Gastrocnemius medialis (tissue), 4 donors: ENCODE results near the gene ATPAF1. TPM values are rescaled to one million over a fixed set of nuclear protein-coding genes. Genes with fewer than 3 reads are reported as not detected.
A peak's percentile ranks its signal among the peaks of the same experiment; 100 is the strongest.

Experiments
- ATAC-seq, 2 donors: fragments of 150-250 bp; one replicate each; pipeline ENCODE4 v1.9.1; 2016
- DNase-seq, 2 donors: peaks; one replicate each; pipeline ENCODE4 v3.0.0-alpha.2; 2019
- H3K27ac ChIP-seq, 4 donors: fragments of 200-600 bp; sonication (generic); 1 replicate in 1 of 4; 2 replicates in 3 of 4; pipeline ENCODE4 v1.5.1; 2016 to 2018; ENCODE audit warnings: mild to moderate bottlenecking in 2 of 4, moderate library complexity in 1 of 4
- H3K27me3 ChIP-seq, 3 donors: fragments of 200-600 bp; sonication (generic) in 2 of 3; 1 replicate in 1 of 3; 2 replicates in 2 of 3; pipeline versions ENCODE4 v1.5.1 to v1.6.0; 2016 to 2019; ENCODE audit warnings: mild to moderate bottlenecking in 1 of 3, moderate library complexity in 1 of 3
- H3K36me3 ChIP-seq, 2 donors: fragments of 200-600 bp; sonication (generic) in 1 of 2; one replicate each; pipeline ENCODE4 v1.5.1; 2017 to 2018
- H3K4me1 ChIP-seq, 2 donors: fragments of 200-600 bp; sonication (generic) in 1 of 2; one replicate each; pipeline ENCODE4 v1.5.1; 2016 to 2017; ENCODE audit warnings: mild to moderate bottlenecking in 2 of 2
- H3K4me3 ChIP-seq, 4 donors: fragments of 200-600 bp; sonication (generic) in 3 of 4; 1 replicate in 1 of 4; 2 replicates in 3 of 4; pipeline ENCODE4 v1.5.1; 2016 to 2019; ENCODE audit warnings: mild to moderate bottlenecking in 2 of 4
- H3K9me3 ChIP-seq, 3 donors: fragments of 200-600 bp; sonication (generic) in 2 of 3; 1 replicate in 1 of 3; 2 replicates in 2 of 3; pipeline ENCODE4 v1.5.1; 2016 to 2019
- POLR2A ChIP-seq, 2 donors: fragments of 450-650 bp; IDR thresholded peaks; one replicate each; pipeline ENCODE4 v1.6.1; 2017; ENCODE audit warnings: antibody characterized with exemption in 2 of 2, mild to moderate bottlenecking in 2 of 2, moderate library complexity in 2 of 2
- in situ Hi-C, 4 donors: fragments of 200-750 bp; cut with MboI; loops; one replicate each; pipeline versions ENCODE4 v1.15.0 to v1.8.0; 2017; ENCODE audit warnings: low sequenced_read_pairs in 4 of 4
- intact Hi-C: fragments of 100-400 bp; cut with DNase I; formaldehyde crosslinking; loops from one replicate; pipeline ENCODE4 v1.15.1; 2023; ENCODE audit warnings: low total_unique reads
- total RNA-seq, 4 donors: library from RNA; depleted of rRNA; stranded (reverse); fragments of >200 nt; gene quantifications; one replicate each; pipeline versions ENCODE4 v1.1.0 to v1.2.3, GENCODE V29; 2016
- TF ChIP-seq, protein P1 (sequence below), 5 experiments: fragments of 450-650 bp in 3 of 5; fragments of 200-600 bp in 2 of 5; sonication (generic) in 2 of 5; IDR thresholded peaks in 4 of 5; conservative IDR thresholded peaks in 1 of 5; 1 replicate in 4 of 5; 2 replicates in 1 of 5; pipeline ENCODE4 v1.5.1; 2016 to 2019; ENCODE audit warnings: antibody characterized with exemption in 5 of 5, mild to moderate bottlenecking in 3 of 5, moderate library complexity in 3 of 5

The ATPAF1 gene
- total RNA-seq, 4 donors from 2014 or later, result 76.6 to 173 (median 135) TPM

GRCh38 chr1:46617833-46618232 is 50.3 kb downstream of the ATPAF1 start:
- Histone ChIP-seq H3K4me3 (no peak overlapping the region), H3K4me1 (peaks cover 35 to 39% of the 10 kb centered on the region in 2 donors), H3K27me3 (no peaks in the 10 kb centered on the region), H3K9me3 (no peaks in the 10 kb centered on the region), H3K27ac (peak overlapping the region in 3 of 4 donors; percentile 95 to 98 (median 95)), H3K36me3 (no peaks in the 10 kb centered on the region)
- intact Hi-C loops (loop anchor here (2.0 kb wide), 1 partner anchor 51 kb away; the partner anchor contains the start of gene ATPAF1), in situ Hi-C loops (loop anchor here in 2 of 4 donors (5.0 to 10.0 kb wide), 2 partner anchors 97 to 109 kb away; partner anchors contain the start of gene EFCAB14 (in 1 of the 2))
- DNase-seq (no peak), ATAC-seq (no peak)
- TF ChIP-seq POLR2A (IDR thresholded peaks at IDR 0.05), result no peak
- TF ChIP-seq, protein P1, sequence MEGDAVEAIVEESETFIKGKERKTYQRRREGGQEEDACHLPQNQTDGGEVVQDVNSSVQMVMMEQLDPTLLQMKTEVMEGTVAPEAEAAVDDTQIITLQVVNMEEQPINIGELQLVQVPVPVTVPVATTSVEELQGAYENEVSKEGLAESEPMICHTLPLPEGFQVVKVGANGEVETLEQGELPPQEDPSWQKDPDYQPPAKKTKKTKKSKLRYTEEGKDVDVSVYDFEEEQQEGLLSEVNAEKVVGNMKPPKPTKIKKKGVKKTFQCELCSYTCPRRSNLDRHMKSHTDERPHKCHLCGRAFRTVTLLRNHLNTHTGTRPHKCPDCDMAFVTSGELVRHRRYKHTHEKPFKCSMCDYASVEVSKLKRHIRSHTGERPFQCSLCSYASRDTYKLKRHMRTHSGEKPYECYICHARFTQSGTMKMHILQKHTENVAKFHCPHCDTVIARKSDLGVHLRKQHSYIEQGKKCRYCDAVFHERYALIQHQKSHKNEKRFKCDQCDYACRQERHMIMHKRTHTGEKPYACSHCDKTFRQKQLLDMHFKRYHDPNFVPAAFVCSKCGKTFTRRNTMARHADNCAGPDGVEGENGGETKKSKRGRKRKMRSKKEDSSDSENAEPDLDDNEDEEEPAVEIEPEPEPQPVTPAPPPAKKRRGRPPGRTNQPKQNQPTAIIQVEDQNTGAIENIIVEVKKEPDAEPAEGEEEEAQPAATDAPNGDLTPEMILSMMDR (IDR thresholded peaks at IDR 0.05 in 4 of 5, conservative IDR thresholded peaks at IDR 0.05 in 1 of 5), result no peak

- DNase-seq (no peak), ATAC-seq (peak; percentile 25 to 34)
- Histone ChIP-seq H3K36me3 (no peaks in the 10 kb centered on the region), H3K9me3 (no peaks in the 10 kb centered on the region), H3K4me3 (peak overlapping the region; percentile 77 to 89 (median 82)), H3K27ac (peak overlapping the region; percentile 95 to 98 (median 96)), H3K27me3 (no peaks in the 10 kb centered on the region), H3K4me1 (peaks cover 39 to 44% of the 10 kb centered on the region in 2 donors)
- intact Hi-C loops (loop anchor here (2.0 kb wide), 1 partner anchor 52 kb away; the partner anchor contains the start of gene ATPAF1), in situ Hi-C loops (loop anchor here in 2 of 4 donors (5.0 to 10.0 kb wide), 2 partner anchors 98 to 110 kb away; partner anchors contain the start of gene EFCAB14 (in 1 of the 2))
- TF ChIP-seq, protein P1 (IDR thresholded peaks at IDR 0.05 in 4 of 5, conservative IDR thresholded peaks at IDR 0.05 in 1 of 5), result no peak
- TF ChIP-seq POLR2A (IDR thresholded peaks at IDR 0.05), result no peak
Measured at GRCh38 chr1:46617108-46617800, 50.9 kb downstream of the ATPAF1 start.

DNA sequence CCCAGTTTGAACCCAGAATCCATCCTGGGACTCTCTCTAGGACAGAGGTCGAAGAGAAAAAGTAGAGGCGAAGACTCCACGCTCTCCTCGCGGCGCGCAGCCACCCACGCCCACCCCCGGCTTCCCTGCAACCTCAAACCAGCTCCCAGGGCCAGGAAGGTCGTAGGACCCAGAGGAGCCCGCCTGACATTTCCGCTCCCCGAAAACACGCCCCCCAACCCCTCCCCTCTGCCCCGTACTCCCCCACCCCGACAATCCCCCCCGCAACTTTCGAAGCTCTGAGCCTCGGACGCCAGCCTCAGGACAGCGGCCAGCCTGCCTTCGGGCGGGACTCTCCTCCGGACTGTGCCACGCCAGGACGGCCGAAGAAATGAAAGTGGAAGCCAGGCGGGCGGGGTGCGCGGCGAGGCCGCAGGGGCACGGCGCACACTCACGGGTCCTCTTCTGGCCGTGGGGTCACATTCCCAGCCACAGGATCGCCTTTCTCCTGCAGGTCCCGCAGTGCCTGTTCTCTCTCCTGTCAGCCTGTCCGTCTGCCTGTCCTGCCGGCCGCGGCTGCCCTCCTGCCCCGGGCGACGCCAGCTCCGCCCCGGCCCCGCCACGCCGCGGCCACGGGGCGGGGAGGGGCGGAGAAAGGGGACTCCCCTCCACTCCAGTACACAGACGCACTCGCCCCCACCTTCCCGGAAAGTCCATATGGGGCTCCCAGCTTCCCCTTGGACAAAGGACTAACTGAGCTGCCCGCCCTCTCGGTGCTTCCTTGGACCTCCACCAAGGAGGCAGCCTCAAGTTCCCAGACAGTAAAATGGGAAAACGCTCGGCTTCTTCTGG is 51.7 kb downstream of the ATPAF1 start, which contains the start of gene MOB3C:
MOB3C (minus strand) TSS at position 535 of the 831 bp plus-strand sequence. CDS start 3,490 bp downstream, outside the sequence.
- H3K4me3 ChIP-seq, result peak within 1 kb of the TSS; percentile 77 to 89 (median 82)
- ATAC-seq (peak; percentile 60 to 65), DNase-seq (peak; percentile 81 to 90)
- H3K9me3 ChIP-seq, result no peaks in the 10 kb centered on the region
- TF ChIP-seq, protein P1 (IDR thresholded peaks at IDR 0.05 in 4 of 5, conservative IDR thresholded peaks at IDR 0.05 in 1 of 5), result no peak
- peak; percentile 89 to 96 for TF ChIP-seq POLR2A (IDR thresholded peaks at IDR 0.05)
- intact Hi-C loops (loop anchor here (2.0 kb wide), 1 partner anchor 52 kb away; the partner anchor contains the start of gene ATPAF1), in situ Hi-C loops (loop anchor here in 2 of 4 donors (5.0 to 10.0 kb wide), 2 partner anchors 98 to 111 kb away; partner anchors contain the start of gene EFCAB14 (in 1 of the 2))
- peak within 1 kb of the TSS; percentile 95 to 98 (median 96) for H3K27ac ChIP-seq
- peaks cover 47 to 52% of the 10 kb centered on the region in 2 donors for H3K4me1 ChIP-seq
- no peaks in the 10 kb centered on the region for H3K27me3 ChIP-seq
- H3K36me3 ChIP-seq, result peaks cover 0 to 2% of the 10 kb centered on the region in 2 donors

DNA sequence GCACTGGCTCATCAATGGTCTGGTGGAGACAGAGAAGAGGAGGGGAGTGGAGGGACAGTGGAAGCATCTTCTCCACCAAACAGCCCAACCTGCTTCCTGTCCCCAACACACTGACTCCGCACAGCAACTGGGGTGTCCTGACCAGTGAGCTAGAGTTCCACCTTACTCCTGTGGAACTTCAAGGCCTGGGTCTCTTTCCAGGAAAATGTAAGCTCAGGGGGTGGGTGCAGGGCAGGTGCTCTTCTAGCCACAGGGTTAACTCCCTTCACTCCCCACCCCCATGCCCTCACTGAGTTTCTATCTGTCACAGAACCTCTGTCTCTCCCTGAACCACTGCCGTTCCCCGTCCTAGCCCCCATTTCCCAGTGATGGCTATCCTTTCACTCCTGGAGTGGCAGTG is 52.4 kb downstream of the ATPAF1 start:
- H3K4me1 ChIP-seq, result peaks cover 53 to 58% of the 10 kb centered on the region in 2 donors
- TF ChIP-seq, protein P1 (IDR thresholded peaks at IDR 0.05 in 4 of 5, conservative IDR thresholded peaks at IDR 0.05 in 1 of 5), result no peak
- TF ChIP-seq POLR2A (IDR thresholded peaks at IDR 0.05), result no peak
- H3K27ac ChIP-seq, result peak overlapping the region; percentile 95 to 98 (median 96)
- no peak for DNase-seq
- intact Hi-C loops, result loop anchor here (2.0 kb wide), 2 partner anchors 53 to 103 kb away; partner anchors contain the start of genes ATPAF1 and EFCAB14
- peak overlapping the region; percentile 77 to 89 (median 82) for H3K4me3 ChIP-seq
- ATAC-seq, result no peak
- H3K9me3 ChIP-seq, result no peaks in the 10 kb centered on the region
- no peaks in the 10 kb centered on the region for H3K27me3 ChIP-seq
- in situ Hi-C loops, result loop anchor here in 2 of 4 donors (5.0 to 10.0 kb wide), 2 partner anchors 99 to 112 kb away; partner anchors contain the start of gene EFCAB14 (in 1 of the 2)
- peaks cover 0 to 5% of the 10 kb centered on the region in 2 donors for H3K36me3 ChIP-seq
